Measurements from ENCODE around the gene POLR3B. TPM values are rescaled to one million over a fixed set of nuclear protein-coding genes. Genes with fewer than 3 reads are reported as not detected.

Gene POLR3B
- total and polyA plus RNA-seq, 9 of the 15 experiments (the other 6 are each of a cell fraction or from before 2014, with no cell fraction given) = 7.6 to 17.9 (median 14.4) TPM

DNA sequence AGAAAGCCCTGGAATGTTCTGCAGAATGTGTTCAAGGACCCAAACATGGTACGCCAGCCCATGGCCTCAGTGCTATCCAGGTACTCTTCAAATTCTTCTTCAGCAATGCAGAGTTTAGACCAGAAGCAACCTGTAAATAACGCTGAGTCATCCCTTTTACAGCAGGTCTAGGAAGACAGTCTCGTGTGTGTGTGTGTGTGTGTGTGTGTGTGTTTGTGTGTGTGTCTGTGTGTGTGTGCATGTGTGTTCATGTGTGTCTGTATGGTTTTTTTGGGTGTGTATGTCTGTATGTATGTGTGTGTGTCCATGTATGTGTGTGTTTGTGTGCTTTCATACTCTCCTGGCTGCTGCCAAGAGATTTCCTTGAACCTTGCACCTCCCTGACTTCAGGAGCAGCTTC lies 165.2 kb downstream of the POLR3B start (continued):
- TF ChIP-seq, protein P1, sequence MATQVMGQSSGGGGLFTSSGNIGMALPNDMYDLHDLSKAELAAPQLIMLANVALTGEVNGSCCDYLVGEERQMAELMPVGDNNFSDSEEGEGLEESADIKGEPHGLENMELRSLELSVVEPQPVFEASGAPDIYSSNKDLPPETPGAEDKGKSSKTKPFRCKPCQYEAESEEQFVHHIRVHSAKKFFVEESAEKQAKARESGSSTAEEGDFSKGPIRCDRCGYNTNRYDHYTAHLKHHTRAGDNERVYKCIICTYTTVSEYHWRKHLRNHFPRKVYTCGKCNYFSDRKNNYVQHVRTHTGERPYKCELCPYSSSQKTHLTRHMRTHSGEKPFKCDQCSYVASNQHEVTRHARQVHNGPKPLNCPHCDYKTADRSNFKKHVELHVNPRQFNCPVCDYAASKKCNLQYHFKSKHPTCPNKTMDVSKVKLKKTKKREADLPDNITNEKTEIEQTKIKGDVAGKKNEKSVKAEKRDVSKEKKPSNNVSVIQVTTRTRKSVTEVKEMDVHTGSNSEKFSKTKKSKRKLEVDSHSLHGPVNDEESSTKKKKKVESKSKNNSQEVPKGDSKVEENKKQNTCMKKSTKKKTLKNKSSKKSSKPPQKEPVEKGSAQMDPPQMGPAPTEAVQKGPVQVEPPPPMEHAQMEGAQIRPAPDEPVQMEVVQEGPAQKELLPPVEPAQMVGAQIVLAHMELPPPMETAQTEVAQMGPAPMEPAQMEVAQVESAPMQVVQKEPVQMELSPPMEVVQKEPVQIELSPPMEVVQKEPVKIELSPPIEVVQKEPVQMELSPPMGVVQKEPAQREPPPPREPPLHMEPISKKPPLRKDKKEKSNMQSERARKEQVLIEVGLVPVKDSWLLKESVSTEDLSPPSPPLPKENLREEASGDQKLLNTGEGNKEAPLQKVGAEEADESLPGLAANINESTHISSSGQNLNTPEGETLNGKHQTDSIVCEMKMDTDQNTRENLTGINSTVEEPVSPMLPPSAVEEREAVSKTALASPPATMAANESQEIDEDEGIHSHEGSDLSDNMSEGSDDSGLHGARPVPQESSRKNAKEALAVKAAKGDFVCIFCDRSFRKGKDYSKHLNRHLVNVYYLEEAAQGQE (IDR thresholded peaks at IDR 0.05; ENCODE audit: borderline replicate concordance) = no peak
- TF ChIP-seq, protein P1 (CRISPR knock-in tag; IDR thresholded peaks at IDR 0.05; ENCODE audit: low read depth) = no peak
- TF ChIP-seq, protein P2, sequence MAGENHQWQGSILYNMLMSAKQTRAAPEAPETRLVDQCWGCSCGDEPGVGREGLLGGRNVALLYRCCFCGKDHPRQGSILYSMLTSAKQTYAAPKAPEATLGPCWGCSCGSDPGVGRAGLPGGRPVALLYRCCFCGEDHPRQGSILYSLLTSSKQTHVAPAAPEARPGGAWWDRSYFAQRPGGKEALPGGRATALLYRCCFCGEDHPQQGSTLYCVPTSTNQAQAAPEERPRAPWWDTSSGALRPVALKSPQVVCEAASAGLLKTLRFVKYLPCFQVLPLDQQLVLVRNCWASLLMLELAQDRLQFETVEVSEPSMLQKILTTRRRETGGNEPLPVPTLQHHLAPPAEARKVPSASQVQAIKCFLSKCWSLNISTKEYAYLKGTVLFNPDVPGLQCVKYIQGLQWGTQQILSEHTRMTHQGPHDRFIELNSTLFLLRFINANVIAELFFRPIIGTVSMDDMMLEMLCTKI (IDR thresholded peaks at IDR 0.05; ENCODE audit: partially characterized antibody) = no peak
- TF ChIP-seq CREB1 (IDR thresholded peaks at IDR 0.05) (no peak), CREB1 (CRISPR knock-in tag; IDR thresholded peaks at IDR 0.05) (no peak), KDM1A (IDR thresholded peaks at IDR 0.05) (peak in 1 of 2 experiments; percentile 35; a peak in 1 of 4 replicates), ZNF354B (CRISPR knock-in tag; IDR thresholded peaks at IDR 0.05) (no peak), BMI1 (IDR thresholded peaks at IDR 0.05; ENCODE audit: low read length) (0 out of 2 replicates have a peak, but pooled peaks have one; percentile 18), PHF8 (IDR thresholded peaks at IDR 0.05; ENCODE audit: borderline replicate concordance, low read length) (no peak), CEBPG (CRISPR knock-in tag; IDR thresholded peaks at IDR 0.05) (no peak), CEBPG (tag; conservative IDR thresholded peaks at IDR 0.05 in 1 of 2, IDR thresholded peaks at IDR 0.05 in 1 of 2) (no peak), DIDO1 (tag; IDR thresholded peaks at IDR 0.05; ENCODE audit: low read depth) (0 out of 2 replicates have a peak, but pooled peaks have one; percentile 26), SUPT5H (IDR thresholded peaks at IDR 0.05) (no peak), MAZ (CRISPR knock-in tag; conservative IDR thresholded peaks at IDR 0.05 in 1 of 2, IDR thresholded peaks at IDR 0.05 in 1 of 2) (no peak), NEUROD1 (IDR thresholded peaks at IDR 0.05; ENCODE audit: borderline replicate concordance, low read depth, low read length, partially characterized antibody) (no peak), NR4A1 (CRISPR knock-in tag; IDR thresholded peaks at IDR 0.05) (no peak), NR4A1 (tag; IDR thresholded peaks at IDR 0.05) (no peak), ELF2 (CRISPR knock-in tag; IDR thresholded peaks at IDR 0.05) (no peak), ZBED1 (IDR thresholded peaks at IDR 0.05) (no peak), CHD2 (IDR thresholded peaks at IDR 0.05; ENCODE audit: low read depth, low read length) (no peak)
- TF ChIP-seq, protein P3, sequence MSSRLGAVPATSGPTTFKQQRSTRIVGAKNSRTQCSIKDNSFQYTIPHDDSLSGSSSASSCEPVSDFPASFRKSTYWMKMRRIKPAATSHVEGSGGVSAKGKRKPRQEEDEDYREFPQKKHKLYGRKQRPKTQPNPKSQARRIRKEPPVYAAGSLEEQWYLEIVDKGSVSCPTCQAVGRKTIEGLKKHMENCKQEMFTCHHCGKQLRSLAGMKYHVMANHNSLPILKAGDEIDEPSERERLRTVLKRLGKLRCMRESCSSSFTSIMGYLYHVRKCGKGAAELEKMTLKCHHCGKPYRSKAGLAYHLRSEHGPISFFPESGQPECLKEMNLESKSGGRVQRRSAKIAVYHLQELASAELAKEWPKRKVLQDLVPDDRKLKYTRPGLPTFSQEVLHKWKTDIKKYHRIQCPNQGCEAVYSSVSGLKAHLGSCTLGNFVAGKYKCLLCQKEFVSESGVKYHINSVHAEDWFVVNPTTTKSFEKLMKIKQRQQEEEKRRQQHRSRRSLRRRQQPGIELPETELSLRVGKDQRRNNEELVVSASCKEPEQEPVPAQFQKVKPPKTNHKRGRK (tag; IDR thresholded peaks at IDR 0.05) = no peak

Data from K562 (cell line).